ENCODE measurements around the gene PTPRJ.

Gene PTPRJ

GRCh38 chr11:48114740-48115139, 134.4 kb downstream of the PTPRJ start:
- TF ChIP-seq CTCF (IDR thresholded peaks at IDR 0.05; ENCODE audit: poor library complexity, severe bottlenecking): no peak
- Histone ChIP-seq H3K27ac (ENCODE audit: poor library complexity, severe bottlenecking) (no peak overlapping the region), H3K4me1 (ENCODE audit: insufficient read depth, poor library complexity, severe bottlenecking) (no peaks in the 10 kb centered on the region), H3K9me3 (ENCODE audit: severe bottlenecking) (peaks cover 3% of the 10 kb centered on the region), H3K36me3 (ENCODE audit: low read depth) (no peaks in the 10 kb centered on the region), H3K4me3 (ENCODE audit: severe bottlenecking) (no peak overlapping the region), H3K27me3 (ENCODE audit: insufficient read depth, poor library complexity, severe bottlenecking) (no peaks in the 10 kb centered on the region)
- DNase-seq (ENCODE audit: low spot score) (no peak), ATAC-seq (ENCODE audit: low read depth) (no peak)

GRCh38 chr11:48116437-48117228, 136.3 kb downstream of the PTPRJ start:
- H3K4me3 ChIP-seq (ENCODE audit: severe bottlenecking): no peak overlapping the region
- H3K36me3 ChIP-seq (ENCODE audit: low read depth): no peaks in the 10 kb centered on the region
- ATAC-seq (ENCODE audit: low read depth): no peak
- DNase-seq (ENCODE audit: low spot score): no peak
- H3K9me3 ChIP-seq (ENCODE audit: severe bottlenecking): peaks cover 3% of the 10 kb centered on the region
- no peaks in the 10 kb centered on the region for H3K27me3 ChIP-seq (ENCODE audit: insufficient read depth, poor library complexity, severe bottlenecking)
- peak; percentile 35 for TF ChIP-seq CTCF (IDR thresholded peaks at IDR 0.05; ENCODE audit: poor library complexity, severe bottlenecking)
- no peak overlapping the region for H3K27ac ChIP-seq (ENCODE audit: poor library complexity, severe bottlenecking)
- H3K4me1 ChIP-seq (ENCODE audit: insufficient read depth, poor library complexity, severe bottlenecking): no peaks in the 10 kb centered on the region

GRCh38 chr11:48122246-48122645, 141.9 kb downstream of the PTPRJ start:
- DNase-seq (ENCODE audit: low spot score) (no peak), ATAC-seq (ENCODE audit: low read depth) (no peak)
- TF ChIP-seq CTCF (IDR thresholded peaks at IDR 0.05; ENCODE audit: poor library complexity, severe bottlenecking): no peak
- Histone ChIP-seq H3K4me3 (ENCODE audit: severe bottlenecking) (no peak overlapping the region), H3K36me3 (ENCODE audit: low read depth) (no peaks in the 10 kb centered on the region), H3K27ac (ENCODE audit: poor library complexity, severe bottlenecking) (no peak overlapping the region), H3K4me1 (ENCODE audit: insufficient read depth, poor library complexity, severe bottlenecking) (no peaks in the 10 kb centered on the region), H3K9me3 (ENCODE audit: severe bottlenecking) (no peaks in the 10 kb centered on the region), H3K27me3 (ENCODE audit: insufficient read depth, poor library complexity, severe bottlenecking) (no peaks in the 10 kb centered on the region)

GRCh38 chr11:48122656-48123055, 142.3 kb downstream of the PTPRJ start:
- no peak overlapping the region for H3K27ac ChIP-seq (ENCODE audit: poor library complexity, severe bottlenecking)
- no peaks in the 10 kb centered on the region for H3K4me1 ChIP-seq (ENCODE audit: insufficient read depth, poor library complexity, severe bottlenecking)
- ATAC-seq (ENCODE audit: low read depth): no peak
- H3K27me3 ChIP-seq (ENCODE audit: insufficient read depth, poor library complexity, severe bottlenecking): no peaks in the 10 kb centered on the region
- no peaks in the 10 kb centered on the region for H3K9me3 ChIP-seq (ENCODE audit: severe bottlenecking)
- H3K4me3 ChIP-seq (ENCODE audit: severe bottlenecking): no peak overlapping the region
- no peak for DNase-seq (ENCODE audit: low spot score)
- no peak for TF ChIP-seq CTCF (IDR thresholded peaks at IDR 0.05; ENCODE audit: poor library complexity, severe bottlenecking)
- no peaks in the 10 kb centered on the region for H3K36me3 ChIP-seq (ENCODE audit: low read depth)

- no peaks in the 10 kb centered on the region for H3K36me3 ChIP-seq (ENCODE audit: low read depth)
- no peaks in the 10 kb centered on the region for H3K9me3 ChIP-seq (ENCODE audit: severe bottlenecking)
- H3K4me1 ChIP-seq (ENCODE audit: insufficient read depth, poor library complexity, severe bottlenecking): no peaks in the 10 kb centered on the region
- DNase-seq (ENCODE audit: low spot score) (no peak), ATAC-seq (ENCODE audit: low read depth) (no peak)
- no peak overlapping the region for H3K27ac ChIP-seq (ENCODE audit: poor library complexity, severe bottlenecking)
- no peak overlapping the region for H3K4me3 ChIP-seq (ENCODE audit: severe bottlenecking)
- H3K27me3 ChIP-seq (ENCODE audit: insufficient read depth, poor library complexity, severe bottlenecking): no peaks in the 10 kb centered on the region
- TF ChIP-seq CTCF (IDR thresholded peaks at IDR 0.05; ENCODE audit: poor library complexity, severe bottlenecking): no peak
These were observed 143.0 kb downstream of the PTPRJ start for GRCh38 chr11:48123254-48123875.
